Measurements from ENCODE around the gene C1QTNF1.

The C1QTNF1 gene

GRCh38 chr17:79077587-79077986, 53.6 kb downstream of the C1QTNF1 start:
- Histone ChIP-seq H3K36me3 (ENCODE audit: control insufficient read depth in 2 of 2, insufficient read depth in 2 of 2, low read length in 2 of 2) (peaks cover 20 to 22% of the 10 kb centered on the region in 2 donors), H3K9ac (ENCODE audit: low read length in 2 of 2) (no peak overlapping the region), H3K27ac (ENCODE audit: low read length) (no peak overlapping the region), H3K9me3 (ENCODE audit: control insufficient read depth in 2 of 2, low read length in 2 of 2) (no peaks in the 10 kb centered on the region), H3K4me1 (ENCODE audit: control insufficient read depth, insufficient read depth, low read length) (peaks cover 14% of the 10 kb centered on the region), H3K4me3 (ENCODE audit: low read length in 2 of 2) (no peak overlapping the region), H3K27me3 (ENCODE audit: control insufficient read depth in 1 of 2, insufficient read depth in 2 of 2, low read length in 2 of 2) (no peaks in the 10 kb centered on the region)

DNA sequence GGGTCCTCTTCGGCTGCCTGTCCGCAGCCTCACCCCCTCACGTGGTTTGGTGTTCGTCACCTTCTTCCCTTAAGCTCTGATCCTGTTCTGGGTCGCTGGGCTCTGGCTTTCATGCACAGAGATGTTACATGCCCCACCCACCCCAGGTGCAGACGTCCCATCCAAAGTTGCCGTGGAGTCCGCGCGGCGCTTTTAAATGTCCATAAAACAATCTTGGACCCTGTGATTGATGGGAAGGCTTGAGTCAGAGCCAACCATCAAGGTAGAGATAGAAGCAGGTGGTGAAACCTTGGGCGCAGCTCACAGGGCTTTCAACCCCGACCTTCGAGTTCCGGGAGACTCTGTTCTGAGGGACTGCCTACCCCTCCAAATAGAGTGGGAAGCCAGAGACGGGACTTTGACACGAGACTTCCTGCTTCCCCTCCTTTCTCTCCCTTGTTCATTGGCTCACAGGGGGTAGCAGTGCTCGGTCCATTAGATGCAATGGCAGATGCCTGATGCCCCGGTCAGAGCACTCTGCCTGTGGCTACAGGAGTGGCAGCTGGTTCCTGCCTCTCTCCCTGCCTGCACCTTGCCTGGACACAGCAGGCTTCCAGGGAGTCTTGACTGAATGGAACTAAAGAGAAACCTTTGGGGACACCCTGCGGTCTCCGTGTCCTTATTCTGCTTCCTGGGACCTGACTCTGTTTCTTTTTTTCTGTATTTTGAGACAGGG, 54.7 kb downstream of the C1QTNF1 start:
- H3K27me3 ChIP-seq (ENCODE audit: control insufficient read depth in 1 of 2, insufficient read depth in 2 of 2, low read length in 2 of 2), result no peaks in the 10 kb centered on the region
- H3K36me3 ChIP-seq (ENCODE audit: control insufficient read depth in 2 of 2, insufficient read depth in 2 of 2, low read length in 2 of 2), result peaks cover 24 to 26% of the 10 kb centered on the region in 2 donors
- no peak overlapping the region for H3K27ac ChIP-seq (ENCODE audit: low read length)
- peaks cover 14% of the 10 kb centered on the region for H3K4me1 ChIP-seq (ENCODE audit: control insufficient read depth, insufficient read depth, low read length)
- H3K9me3 ChIP-seq (ENCODE audit: control insufficient read depth in 2 of 2, low read length in 2 of 2), result no peaks in the 10 kb centered on the region
- no peak overlapping the region for H3K9ac ChIP-seq (ENCODE audit: low read length in 2 of 2)
- H3K4me3 ChIP-seq (ENCODE audit: low read length in 2 of 2), result no peak overlapping the region

- Histone ChIP-seq H3K4me1 (ENCODE audit: control insufficient read depth, insufficient read depth, low read length) (peaks cover 14% of the 10 kb centered on the region), H3K27me3 (ENCODE audit: control insufficient read depth in 1 of 2, insufficient read depth in 2 of 2, low read length in 2 of 2) (no peaks in the 10 kb centered on the region), H3K4me3 (ENCODE audit: low read length in 2 of 2) (no peak overlapping the region), H3K36me3 (ENCODE audit: control insufficient read depth in 2 of 2, insufficient read depth in 2 of 2, low read length in 2 of 2) (peaks cover 28 to 29% of the 10 kb centered on the region in 2 donors), H3K27ac (ENCODE audit: low read length) (no peak overlapping the region), H3K9me3 (ENCODE audit: control insufficient read depth in 2 of 2, low read length in 2 of 2) (no peaks in the 10 kb centered on the region), H3K9ac (ENCODE audit: low read length in 2 of 2) (no peak overlapping the region)
These were observed 55.6 kb downstream of the C1QTNF1 start for GRCh38 chr17:79079421-79080200.

GRCh38 chr17:79080349-79080748, 56.4 kb downstream of the C1QTNF1 start:
- no peak overlapping the region for H3K27ac ChIP-seq (ENCODE audit: low read length)

DNA sequence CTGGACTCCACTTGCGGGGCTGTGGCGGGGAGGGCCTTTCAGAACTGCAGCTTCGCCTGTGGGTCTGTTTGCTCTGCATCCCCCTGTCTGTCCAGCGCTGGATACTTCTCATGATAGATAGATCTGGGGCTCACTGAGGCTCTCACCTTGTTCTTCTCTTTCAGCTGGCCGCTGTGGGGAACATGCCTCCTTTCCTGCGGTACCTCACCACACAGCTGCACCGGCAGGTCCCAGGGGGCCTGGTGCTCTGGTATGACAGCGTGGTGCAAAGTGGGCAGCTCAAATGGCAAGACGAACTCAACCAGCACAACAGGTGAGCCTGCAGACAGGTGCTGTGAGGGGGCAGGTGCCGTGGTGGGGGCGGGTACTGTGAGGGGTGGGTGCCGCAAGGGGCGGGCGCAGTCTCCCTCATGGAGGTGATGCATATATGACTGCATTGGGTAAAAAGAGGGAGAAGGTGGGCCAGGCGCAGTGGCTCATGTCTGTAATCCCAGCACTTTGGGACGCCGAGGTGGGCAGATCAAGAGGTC, 56.9 kb downstream of the C1QTNF1 start:
- no peak overlapping the region for H3K27ac ChIP-seq (ENCODE audit: low read length)
- H3K4me1 ChIP-seq (ENCODE audit: control insufficient read depth, insufficient read depth, low read length), result peaks cover 7% of the 10 kb centered on the region
- peaks cover 29 to 35% of the 10 kb centered on the region in 2 donors for H3K36me3 ChIP-seq (ENCODE audit: control insufficient read depth in 2 of 2, insufficient read depth in 2 of 2, low read length in 2 of 2)
- H3K4me3 ChIP-seq (ENCODE audit: low read length in 2 of 2), result no peak overlapping the region
- H3K27me3 ChIP-seq (ENCODE audit: control insufficient read depth in 1 of 2, insufficient read depth in 2 of 2, low read length in 2 of 2), result no peaks in the 10 kb centered on the region
- no peak overlapping the region for H3K9ac ChIP-seq (ENCODE audit: low read length in 2 of 2)
- no peaks in the 10 kb centered on the region for H3K9me3 ChIP-seq (ENCODE audit: control insufficient read depth in 2 of 2, low read length in 2 of 2)

More at GRCh38 chr17:79080349-79080748, 56.4 kb downstream of the C1QTNF1 start:
- no peak overlapping the region for H3K9ac ChIP-seq (ENCODE audit: low read length in 2 of 2)
- no peaks in the 10 kb centered on the region for H3K27me3 ChIP-seq (ENCODE audit: control insufficient read depth in 1 of 2, insufficient read depth in 2 of 2, low read length in 2 of 2)
- peaks cover 29 to 34% of the 10 kb centered on the region in 2 donors for H3K36me3 ChIP-seq (ENCODE audit: control insufficient read depth in 2 of 2, insufficient read depth in 2 of 2, low read length in 2 of 2)
- peaks cover 12% of the 10 kb centered on the region for H3K4me1 ChIP-seq (ENCODE audit: control insufficient read depth, insufficient read depth, low read length)
- H3K4me3 ChIP-seq (ENCODE audit: low read length in 2 of 2), result no peak overlapping the region
- no peaks in the 10 kb centered on the region for H3K9me3 ChIP-seq (ENCODE audit: control insufficient read depth in 2 of 2, low read length in 2 of 2)

- H3K36me3 ChIP-seq (ENCODE audit: control insufficient read depth in 2 of 2, insufficient read depth in 2 of 2, low read length in 2 of 2), result peaks cover 29 to 35% of the 10 kb centered on the region in 2 donors
- no peak overlapping the region for H3K27ac ChIP-seq (ENCODE audit: low read length)
- no peaks in the 10 kb centered on the region for H3K27me3 ChIP-seq (ENCODE audit: control insufficient read depth in 1 of 2, insufficient read depth in 2 of 2, low read length in 2 of 2)
- H3K9ac ChIP-seq (ENCODE audit: low read length in 2 of 2), result no peak overlapping the region
- H3K4me3 ChIP-seq (ENCODE audit: low read length in 2 of 2), result no peak overlapping the region
- no peaks in the 10 kb centered on the region for H3K4me1 ChIP-seq (ENCODE audit: control insufficient read depth, insufficient read depth, low read length)
- no peaks in the 10 kb centered on the region for H3K9me3 ChIP-seq (ENCODE audit: control insufficient read depth in 2 of 2, low read length in 2 of 2)
These were observed 57.8 kb downstream of the C1QTNF1 start for GRCh38 chr17:79081571-79082276.

- Histone ChIP-seq H3K9ac (ENCODE audit: low read length in 2 of 2) (no peak overlapping the region), H3K27ac (ENCODE audit: low read length) (no peak overlapping the region), H3K4me3 (ENCODE audit: low read length in 2 of 2) (no peak overlapping the region), H3K27me3 (ENCODE audit: control insufficient read depth in 1 of 2, insufficient read depth in 2 of 2, low read length in 2 of 2) (no peaks in the 10 kb centered on the region), H3K9me3 (ENCODE audit: control insufficient read depth in 2 of 2, low read length in 2 of 2) (no peaks in the 10 kb centered on the region), H3K4me1 (ENCODE audit: control insufficient read depth, insufficient read depth, low read length) (no peaks in the 10 kb centered on the region), H3K36me3 (ENCODE audit: control insufficient read depth in 2 of 2, insufficient read depth in 2 of 2, low read length in 2 of 2) (peaks cover 29 to 35% of the 10 kb centered on the region in 2 donors)
These were observed 58.6 kb downstream of the C1QTNF1 start for GRCh38 chr17:79082311-79083190.

DNA sequence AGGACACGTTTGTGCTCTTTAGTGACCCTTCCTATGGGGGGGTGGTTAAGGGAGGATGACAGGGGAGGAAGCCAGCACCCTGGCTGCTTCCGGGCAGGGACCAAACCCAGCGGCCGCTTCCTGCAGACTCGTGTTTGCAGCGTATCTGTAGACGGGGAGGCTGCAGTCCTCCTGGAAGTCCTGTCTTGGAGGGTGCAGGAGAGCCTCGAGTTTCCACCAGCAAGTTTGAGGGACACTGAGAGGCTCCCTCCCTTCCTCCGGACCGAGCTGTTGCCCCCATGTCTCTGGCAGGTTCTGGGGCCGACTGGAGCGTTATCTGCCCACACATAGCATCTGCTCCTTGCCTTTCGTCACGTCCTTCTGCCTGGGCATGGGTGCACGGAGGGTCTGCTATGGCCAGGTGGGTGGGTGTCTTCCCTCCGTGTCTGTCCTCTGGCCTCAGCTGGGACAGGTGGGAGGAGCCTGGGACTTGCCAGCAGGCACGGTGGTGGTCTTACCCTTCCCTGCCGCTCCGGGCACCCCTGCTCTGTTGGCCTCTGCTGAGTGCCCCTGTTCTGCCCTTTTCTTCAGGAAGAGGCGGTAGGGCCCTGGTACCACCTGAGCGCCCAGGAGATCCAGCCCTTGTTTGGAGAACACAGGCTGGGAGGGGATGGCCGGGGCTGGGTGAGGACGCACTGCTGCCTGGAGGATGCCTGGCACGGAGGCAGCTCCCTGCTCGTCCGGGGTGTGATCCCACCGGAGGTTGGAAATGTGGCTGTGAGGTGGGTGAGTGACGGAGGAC, 59.4 kb downstream of the C1QTNF1 start:
- Histone ChIP-seq H3K4me3 (ENCODE audit: low read length in 2 of 2) (no peak overlapping the region), H3K9ac (ENCODE audit: low read length in 2 of 2) (no peak overlapping the region), H3K9me3 (ENCODE audit: control insufficient read depth in 2 of 2, low read length in 2 of 2) (no peaks in the 10 kb centered on the region), H3K36me3 (ENCODE audit: control insufficient read depth in 2 of 2, insufficient read depth in 2 of 2, low read length in 2 of 2) (peaks cover 27 to 34% of the 10 kb centered on the region in 2 donors), H3K27me3 (ENCODE audit: control insufficient read depth in 1 of 2, insufficient read depth in 2 of 2, low read length in 2 of 2) (no peaks in the 10 kb centered on the region), H3K4me1 (ENCODE audit: control insufficient read depth, insufficient read depth, low read length) (no peaks in the 10 kb centered on the region), H3K27ac (ENCODE audit: low read length) (no peak overlapping the region)

DNA sequence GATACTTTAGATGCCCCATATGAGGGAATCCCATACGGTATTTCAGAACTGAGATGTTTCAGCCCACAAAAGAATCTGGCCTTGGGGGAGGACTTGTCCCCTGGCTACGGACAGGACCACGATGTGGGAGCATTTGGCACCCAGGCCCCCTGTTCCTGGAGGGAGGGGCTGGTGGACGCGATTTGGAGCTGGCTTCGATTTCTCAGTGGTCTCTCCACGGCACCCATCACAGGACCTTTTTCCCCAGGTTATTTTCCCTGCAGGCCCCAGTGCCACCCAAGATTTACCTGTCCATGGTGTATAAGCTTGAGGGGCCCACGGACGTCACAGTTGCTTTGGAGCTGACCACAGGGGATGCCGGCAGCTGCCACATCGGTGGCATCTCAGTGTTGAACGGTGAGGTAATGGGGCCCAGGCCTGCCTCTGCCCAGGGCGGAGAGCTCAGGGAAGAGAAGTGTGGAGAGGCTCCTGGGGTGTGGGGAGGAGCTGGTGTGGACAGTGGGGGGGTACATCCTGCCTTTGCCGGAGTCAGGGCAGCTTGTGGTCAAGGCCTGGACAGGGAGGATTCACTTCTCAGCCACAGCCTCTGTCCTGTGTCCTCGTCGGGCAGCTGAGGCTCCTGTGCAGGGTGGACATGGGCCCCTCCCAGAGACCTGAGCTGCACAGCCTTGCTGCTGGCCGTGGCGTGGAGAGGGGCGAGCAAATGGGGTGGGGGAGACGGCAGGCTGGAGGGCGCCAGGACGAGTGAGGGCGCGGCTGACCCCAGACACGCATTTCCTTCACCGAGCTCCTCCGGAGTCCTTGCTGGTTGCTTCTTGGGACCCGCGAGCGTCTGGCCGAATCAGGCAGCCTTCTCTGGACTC, 60.6 kb downstream of the C1QTNF1 start:
- Histone ChIP-seq H3K9me3 (ENCODE audit: control insufficient read depth in 2 of 2, low read length in 2 of 2) (no peaks in the 10 kb centered on the region), H3K36me3 (ENCODE audit: control insufficient read depth in 2 of 2, insufficient read depth in 2 of 2, low read length in 2 of 2) (peaks cover 19 to 27% of the 10 kb centered on the region in 2 donors), H3K4me3 (ENCODE audit: low read length in 2 of 2) (no peak overlapping the region), H3K27ac (ENCODE audit: low read length) (no peak overlapping the region), H3K9ac (ENCODE audit: low read length in 2 of 2) (no peak overlapping the region), H3K4me1 (ENCODE audit: control insufficient read depth, insufficient read depth, low read length) (no peaks in the 10 kb centered on the region), H3K27me3 (ENCODE audit: control insufficient read depth in 1 of 2, insufficient read depth in 2 of 2, low read length in 2 of 2) (no peaks in the 10 kb centered on the region)
